Esophagus muscularis mucosa (tissue), 3 donors: ENCODE measurements around the gene THSD4.

Source experiments
- POLR2A ChIP-seq: fragments of 450-650 bp; IDR thresholded peaks from one replicate; pipeline ENCODE4 v1.6.1; 2017; ENCODE audit warnings: antibody characterized with exemption, moderate library complexity, mild to moderate bottlenecking, low read depth
- TF ChIP-seq, protein P1 (sequence below), 3 experiments: fragments of 200-600 bp in 2 of 3; fragments of 450-650 bp in 1 of 3; sonication (generic) in 2 of 3; IDR thresholded peaks; one replicate each; pipeline ENCODE4 v1.5.1; 2017 to 2019; ENCODE audit warnings: antibody characterized with exemption in 3 of 3, mild to moderate bottlenecking in 2 of 3, moderate library complexity in 1 of 3

DNA sequence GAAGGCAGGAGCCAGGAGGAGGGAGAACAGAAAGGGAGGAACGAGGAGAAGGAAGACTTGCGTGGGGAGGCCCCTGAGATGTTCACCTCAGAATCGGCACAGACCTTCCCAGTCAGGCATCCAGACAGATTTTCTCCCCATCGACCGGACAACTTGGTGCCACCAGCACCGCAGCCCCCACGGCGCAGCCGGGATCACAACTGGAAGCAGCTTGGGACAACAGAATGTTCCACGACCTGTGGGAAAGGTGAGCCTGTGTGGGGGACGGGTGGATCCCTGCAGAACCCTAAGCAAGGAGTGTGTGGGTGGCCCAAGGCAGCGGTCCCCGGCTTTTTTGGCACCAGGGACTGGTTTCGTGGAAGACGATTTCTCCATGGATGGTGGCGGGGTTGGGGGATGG lies 622.5 kb downstream of the THSD4 start:
- TF ChIP-seq, protein P1, sequence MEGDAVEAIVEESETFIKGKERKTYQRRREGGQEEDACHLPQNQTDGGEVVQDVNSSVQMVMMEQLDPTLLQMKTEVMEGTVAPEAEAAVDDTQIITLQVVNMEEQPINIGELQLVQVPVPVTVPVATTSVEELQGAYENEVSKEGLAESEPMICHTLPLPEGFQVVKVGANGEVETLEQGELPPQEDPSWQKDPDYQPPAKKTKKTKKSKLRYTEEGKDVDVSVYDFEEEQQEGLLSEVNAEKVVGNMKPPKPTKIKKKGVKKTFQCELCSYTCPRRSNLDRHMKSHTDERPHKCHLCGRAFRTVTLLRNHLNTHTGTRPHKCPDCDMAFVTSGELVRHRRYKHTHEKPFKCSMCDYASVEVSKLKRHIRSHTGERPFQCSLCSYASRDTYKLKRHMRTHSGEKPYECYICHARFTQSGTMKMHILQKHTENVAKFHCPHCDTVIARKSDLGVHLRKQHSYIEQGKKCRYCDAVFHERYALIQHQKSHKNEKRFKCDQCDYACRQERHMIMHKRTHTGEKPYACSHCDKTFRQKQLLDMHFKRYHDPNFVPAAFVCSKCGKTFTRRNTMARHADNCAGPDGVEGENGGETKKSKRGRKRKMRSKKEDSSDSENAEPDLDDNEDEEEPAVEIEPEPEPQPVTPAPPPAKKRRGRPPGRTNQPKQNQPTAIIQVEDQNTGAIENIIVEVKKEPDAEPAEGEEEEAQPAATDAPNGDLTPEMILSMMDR (IDR thresholded peaks at IDR 0.05) = no peak
- no peak for TF ChIP-seq POLR2A
